Body of pancreas (tissue), 4 donors: ENCODE data around the gene NOL4L.

Experiments used
- CTCF ChIP-seq, 7 experiments: fragments of 450-650 bp in 4 of 7; fragments of 200-600 bp in 3 of 7; sonication (generic) in 3 of 7; IDR thresholded peaks; one replicate each; pipeline ENCODE4 v1.5.1; 2016 to 2019; ENCODE audit warnings: antibody characterized with exemption in 7 of 7
- POLR2A ChIP-seq, 3 donors: fragments of 450-650 bp; IDR thresholded peaks; one replicate each; pipeline ENCODE4 v1.6.1; 2016; ENCODE audit warnings: antibody characterized with exemption in 3 of 3, mild to moderate bottlenecking in 2 of 3

GRCh38 chr20:32573167-32573851, 11.8 kb downstream of the NOL4L start:
- TF ChIP-seq POLR2A (IDR thresholded peaks at IDR 0.05) (no peak), CTCF (IDR thresholded peaks at IDR 0.05) (no peak)
